ENCODE results near the gene CASKIN1. TPM values are rescaled to one million over a fixed set of nuclear protein-coding genes. Genes with fewer than 3 reads are reported as not detected.
"Not testable (repeated sequence)": the region's sequence is repeated elsewhere in the genome, so short reads cannot be mapped to it uniquely, and the experiment has no call there.

Gene CASKIN1
- total RNA-seq, 2 donors from 2014 or later: 0.78 to 6.6 TPM

GRCh38 chr16:2208308-2208707 is 11.9 kb upstream of the CASKIN1 start:
- Mint-ChIP-seq H3K27ac (no peak overlapping the region), H3K4me3 (no peak overlapping the region), H3K9me3 (no peaks in the 10 kb centered on the region), H3K4me1 (peaks cover 17% of the 10 kb centered on the region), H3K27me3 (no peaks in the 10 kb centered on the region), H3K36me3 (ENCODE audit: low read depth) (peaks cover 39% of the 10 kb centered on the region)
- ATAC-seq (replicated peaks): no peak

DNA sequence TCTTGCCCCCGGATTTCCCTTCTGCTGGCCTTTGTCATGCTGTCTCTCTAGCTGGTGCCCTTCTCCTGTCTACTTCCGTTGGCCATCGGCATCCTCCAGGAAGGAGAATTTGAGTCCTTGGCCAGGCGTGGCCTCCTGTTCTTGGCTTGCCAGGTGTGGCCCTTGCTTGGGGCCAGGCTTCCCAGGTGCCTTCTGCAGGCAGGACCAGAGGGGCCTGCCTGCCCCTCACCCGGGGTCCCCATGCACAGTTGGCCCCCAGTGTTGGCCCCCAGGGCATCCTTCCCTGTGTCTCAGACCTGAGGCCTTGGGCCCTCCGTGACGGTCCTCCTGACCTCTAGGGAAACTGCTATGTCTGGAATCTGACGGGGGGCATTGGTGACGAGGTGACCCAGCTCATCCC is 11.5 kb upstream of the CASKIN1 start:
- Mint-ChIP-seq H3K4me1 (peaks cover 17% of the 10 kb centered on the region), H3K27me3 (no peaks in the 10 kb centered on the region), H3K27ac (no peak overlapping the region), H3K4me3 (peak overlapping the region; percentile 80), H3K9me3 (no peaks in the 10 kb centered on the region), H3K36me3 (ENCODE audit: low read depth) (peaks cover 35% of the 10 kb centered on the region)
- ATAC-seq (replicated peaks): no peak

GRCh38 chr16:2206780-2207433 is 10.5 kb upstream of the CASKIN1 start:
- no peak for ATAC-seq (replicated peaks)
- H3K27ac Mint-ChIP-seq: no peak overlapping the region
- H3K36me3 Mint-ChIP-seq (ENCODE audit: low read depth): peaks cover 29% of the 10 kb centered on the region
- H3K9me3 Mint-ChIP-seq: no peaks in the 10 kb centered on the region
- peaks cover 14% of the 10 kb centered on the region for H3K4me1 Mint-ChIP-seq
- H3K27me3 Mint-ChIP-seq: no peaks in the 10 kb centered on the region
- H3K4me3 Mint-ChIP-seq: peak overlapping the region; percentile 80

- Mint-ChIP-seq H3K27me3 (no peaks in the 10 kb centered on the region), H3K4me1 (peaks cover 11% of the 10 kb centered on the region), H3K9me3 (no peaks in the 10 kb centered on the region), H3K27ac (peak overlapping the region; percentile 22), H3K4me3 (peak overlapping the region; percentile 80), H3K36me3 (ENCODE audit: low read depth) (peaks cover 24% of the 10 kb centered on the region)
- no peak for ATAC-seq (replicated peaks)
Observed at GRCh38 chr16:2206420-2206779, 10.0 kb upstream of the CASKIN1 start.

DNA sequence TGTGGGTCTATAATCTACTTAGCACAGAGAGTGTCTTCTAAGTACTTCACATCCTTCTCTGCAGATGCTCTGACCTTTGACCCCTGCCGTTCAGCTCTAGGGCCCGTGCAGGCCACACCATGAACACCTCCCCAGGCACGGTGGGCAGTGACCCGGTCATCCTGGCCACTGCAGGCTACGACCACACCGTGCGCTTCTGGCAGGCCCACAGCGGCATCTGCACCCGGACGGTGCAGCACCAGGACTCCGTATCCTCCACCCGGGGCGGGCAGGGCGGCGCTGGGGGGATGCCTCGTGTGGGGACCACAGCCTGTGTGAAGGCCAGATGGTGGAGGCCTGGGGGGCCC is 9.5 kb upstream of the CASKIN1 start:
- H3K36me3 Mint-ChIP-seq (ENCODE audit: low read depth): peaks cover 23% of the 10 kb centered on the region
- ATAC-seq (replicated peaks): no peak

DNA sequence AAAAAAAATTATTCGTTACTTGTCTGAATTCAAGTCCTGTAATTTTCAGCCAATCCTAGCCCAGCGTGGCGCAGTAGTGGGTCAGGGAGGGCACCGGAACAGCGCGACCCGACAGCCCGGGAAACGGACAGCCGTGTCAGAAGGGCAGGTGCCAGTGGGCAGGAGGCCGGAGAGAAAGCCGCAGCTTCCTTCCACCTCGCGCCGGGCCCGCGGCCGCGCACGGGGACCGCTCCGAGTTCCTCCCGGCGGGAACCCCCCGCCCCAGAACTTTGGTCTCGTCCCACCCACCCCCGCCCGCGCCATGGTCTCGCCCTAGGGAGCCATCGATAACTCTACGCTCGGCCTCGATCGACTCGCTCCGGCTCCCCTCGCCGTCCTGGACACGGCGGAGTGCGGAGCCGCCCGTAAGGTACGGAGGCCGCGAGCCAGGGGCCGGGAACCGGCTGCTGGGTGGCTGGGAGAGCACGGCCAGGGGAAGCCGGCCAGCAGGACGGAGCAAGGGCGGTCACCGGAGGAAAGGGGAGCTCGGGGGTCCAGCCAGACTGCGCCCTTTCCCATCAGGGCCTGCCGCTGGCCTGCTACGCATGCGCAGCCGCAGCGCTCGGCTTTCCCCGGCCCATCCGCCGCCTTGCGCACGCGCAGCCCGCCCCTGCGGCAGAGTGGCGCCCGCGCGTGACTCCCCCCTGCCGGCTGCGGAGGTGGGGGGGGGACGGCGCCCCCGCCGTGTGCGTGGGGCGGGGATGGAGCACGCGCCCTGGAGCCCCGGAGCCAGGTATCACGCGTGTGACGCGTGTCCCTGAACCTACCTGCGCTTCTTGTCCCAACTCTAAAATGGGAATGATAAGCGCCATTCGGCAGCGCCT is 8.9 kb upstream of the CASKIN1 start, which contains the start of gene MLST8:
MLST8 (plus strand) TSS at position 351 of the 863 bp plus-strand sequence. CDS start 632 bp downstream, outside the sequence.
- peak within 1 kb of the TSS; percentile 85 for H3K27ac Mint-ChIP-seq
- no peaks in the 10 kb centered on the region for H3K27me3 Mint-ChIP-seq
- H3K4me3 Mint-ChIP-seq: peak within 1 kb of the TSS; percentile 80
- peaks cover 23% of the 10 kb centered on the region for H3K36me3 Mint-ChIP-seq (ENCODE audit: low read depth)
- peak; percentile 83 for ATAC-seq (replicated peaks)
- no peaks in the 10 kb centered on the region for H3K9me3 Mint-ChIP-seq
- H3K4me1 Mint-ChIP-seq: peaks cover 11% of the 10 kb centered on the region

More for the DNA sequence above, 9.5 kb upstream of the CASKIN1 start:
- Mint-ChIP-seq H3K4me1 (peaks cover 11% of the 10 kb centered on the region), H3K27ac (peak overlapping the region; percentile 22), H3K9me3 (no peaks in the 10 kb centered on the region), H3K27me3 (no peaks in the 10 kb centered on the region), H3K4me3 (peak overlapping the region; percentile 80)

DNA sequence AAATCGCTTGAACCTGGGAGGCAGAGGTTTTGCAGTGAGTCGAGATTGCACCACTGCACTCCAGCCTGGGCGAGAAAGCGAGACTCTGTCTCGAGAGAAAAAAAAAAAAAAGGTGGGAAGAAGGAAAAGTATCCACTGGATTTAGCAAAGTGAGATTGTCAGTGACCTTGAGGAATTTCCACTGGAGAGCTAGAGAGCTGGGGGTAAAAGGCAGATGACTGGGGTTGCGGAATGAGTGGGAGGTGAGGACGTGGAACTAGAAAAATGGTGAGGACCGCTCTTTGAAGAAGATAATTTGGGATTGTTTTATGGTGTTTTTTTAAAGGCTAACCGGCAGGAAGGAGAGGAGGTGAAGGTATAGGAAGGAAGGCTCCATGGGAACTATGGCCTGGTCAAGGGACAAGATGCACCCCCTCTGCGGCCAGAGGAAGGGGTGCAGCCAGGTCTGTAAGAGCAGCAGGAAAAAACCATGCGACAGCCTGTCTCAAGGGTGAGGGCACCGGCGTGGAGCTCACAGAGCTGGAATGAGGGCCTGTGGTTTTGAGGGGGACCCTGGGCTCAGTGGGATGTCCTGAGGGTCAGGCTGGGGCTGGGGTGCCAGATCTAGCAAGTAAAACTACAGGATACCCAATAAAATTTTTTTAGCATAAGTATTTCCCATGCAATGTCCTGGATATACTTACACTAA is 8.2 kb upstream of the CASKIN1 start:
- Mint-ChIP-seq H3K9me3 (no peaks in the 10 kb centered on the region), H3K4me3 (peak overlapping the region; percentile 80), H3K36me3 (ENCODE audit: low read depth) (peaks cover 23% of the 10 kb centered on the region), H3K27ac (peak overlapping the region; percentile 85), H3K4me1 (peaks cover 11% of the 10 kb centered on the region), H3K27me3 (no peaks in the 10 kb centered on the region)
- ATAC-seq (replicated peaks): peak; percentile 0

- Mint-ChIP-seq H3K36me3 (ENCODE audit: low read depth) (peaks cover 20% of the 10 kb centered on the region), H3K4me1 (peaks cover 11% of the 10 kb centered on the region), H3K4me3 (peak overlapping the region; percentile 80)
- ATAC-seq (replicated peaks); H3K27ac Mint-ChIP-seq; H3K9me3 Mint-ChIP-seq; H3K27me3 Mint-ChIP-seq: not testable (repeated sequence)
Observed at GRCh38 chr16:2203119-2203688, 6.8 kb upstream of the CASKIN1 start.

DNA sequence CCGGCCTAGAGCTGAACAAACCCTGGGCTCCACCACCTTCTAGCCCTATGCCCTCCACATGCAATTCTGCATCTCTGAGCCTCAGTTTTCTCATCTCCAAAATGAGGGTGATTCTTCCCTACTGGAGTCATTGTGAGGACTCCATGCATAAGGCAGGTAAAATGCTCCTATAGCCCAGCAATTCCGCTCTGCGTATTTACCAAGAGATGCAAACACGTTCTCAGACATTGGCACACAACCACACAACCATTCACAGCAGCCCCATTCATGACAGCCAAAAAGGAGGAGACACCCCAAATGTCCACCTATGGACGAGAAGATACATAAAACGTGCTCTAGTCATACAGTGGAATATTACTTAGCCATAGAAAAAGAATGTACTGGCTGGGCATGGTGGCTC is 3.9 kb upstream of the CASKIN1 start:
- Mint-ChIP-seq H3K4me1 (peaks cover 6% of the 10 kb centered on the region), H3K27me3 (peaks cover 11% of the 10 kb centered on the region), H3K4me3 (no peak overlapping the region), H3K36me3 (ENCODE audit: low read depth) (no peaks in the 10 kb centered on the region), H3K9me3 (no peaks in the 10 kb centered on the region), H3K27ac (no peak overlapping the region)
- ATAC-seq (replicated peaks): no peak

GRCh38 chr16:2199621-2200139 is 3.3 kb upstream of the CASKIN1 start:
- Mint-ChIP-seq H3K4me1 (peaks cover 4% of the 10 kb centered on the region), H3K36me3 (ENCODE audit: low read depth) (no peaks in the 10 kb centered on the region), H3K27me3 (peaks cover 15% of the 10 kb centered on the region), H3K4me3 (no peak overlapping the region), H3K27ac (no peak overlapping the region), H3K9me3 (no peaks in the 10 kb centered on the region)
- no peak for ATAC-seq (replicated peaks)

DNA sequence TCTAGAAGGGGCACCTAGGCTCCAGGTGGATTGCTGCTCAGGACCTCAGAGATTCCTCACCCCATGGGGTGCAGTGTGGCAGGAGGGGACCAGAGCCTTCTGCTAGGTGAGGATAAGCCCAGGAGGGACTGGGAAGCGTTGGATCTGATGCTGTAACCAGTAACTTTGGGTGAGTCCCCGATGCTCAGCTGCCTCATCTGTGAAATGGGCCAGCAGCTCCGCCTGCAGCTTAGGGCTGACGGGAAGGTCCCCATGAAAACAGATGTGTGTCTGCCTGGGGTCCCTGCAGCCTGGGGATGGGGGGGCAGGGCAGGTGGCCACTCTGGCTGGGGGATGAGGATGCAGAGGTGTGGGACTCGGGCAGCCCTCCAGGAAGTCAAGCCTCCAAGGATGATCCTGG is 2.7 kb upstream of the CASKIN1 start:
- Mint-ChIP-seq H3K27me3 (peaks cover 15% of the 10 kb centered on the region), H3K4me1 (no peaks in the 10 kb centered on the region), H3K4me3 (no peak overlapping the region), H3K36me3 (ENCODE audit: low read depth) (no peaks in the 10 kb centered on the region), H3K27ac (no peak overlapping the region), H3K9me3 (no peaks in the 10 kb centered on the region)
- ATAC-seq (replicated peaks): no peak

GRCh38 chr16:2198283-2198682 is 1.9 kb upstream of the CASKIN1 start:
- no peak for ATAC-seq (replicated peaks)
- no peaks in the 10 kb centered on the region for H3K36me3 Mint-ChIP-seq (ENCODE audit: low read depth)
- H3K27ac Mint-ChIP-seq: no peak overlapping the region
- H3K9me3 Mint-ChIP-seq: no peaks in the 10 kb centered on the region
- H3K4me3 Mint-ChIP-seq: peak overlapping the region; percentile 47
- no peaks in the 10 kb centered on the region for H3K4me1 Mint-ChIP-seq
- H3K27me3 Mint-ChIP-seq: peaks cover 15% of the 10 kb centered on the region

- H3K4me1 Mint-ChIP-seq: no peaks in the 10 kb centered on the region
- no peaks in the 10 kb centered on the region for H3K36me3 Mint-ChIP-seq (ENCODE audit: low read depth)
- ATAC-seq (replicated peaks): no peak
- peaks cover 15% of the 10 kb centered on the region for H3K27me3 Mint-ChIP-seq
- H3K27ac Mint-ChIP-seq: no peak overlapping the region
- H3K4me3 Mint-ChIP-seq: peak overlapping the region; percentile 47
- H3K9me3 Mint-ChIP-seq: no peaks in the 10 kb centered on the region
Observed at GRCh38 chr16:2197765-2198164, 1.4 kb upstream of the CASKIN1 start.

DNA sequence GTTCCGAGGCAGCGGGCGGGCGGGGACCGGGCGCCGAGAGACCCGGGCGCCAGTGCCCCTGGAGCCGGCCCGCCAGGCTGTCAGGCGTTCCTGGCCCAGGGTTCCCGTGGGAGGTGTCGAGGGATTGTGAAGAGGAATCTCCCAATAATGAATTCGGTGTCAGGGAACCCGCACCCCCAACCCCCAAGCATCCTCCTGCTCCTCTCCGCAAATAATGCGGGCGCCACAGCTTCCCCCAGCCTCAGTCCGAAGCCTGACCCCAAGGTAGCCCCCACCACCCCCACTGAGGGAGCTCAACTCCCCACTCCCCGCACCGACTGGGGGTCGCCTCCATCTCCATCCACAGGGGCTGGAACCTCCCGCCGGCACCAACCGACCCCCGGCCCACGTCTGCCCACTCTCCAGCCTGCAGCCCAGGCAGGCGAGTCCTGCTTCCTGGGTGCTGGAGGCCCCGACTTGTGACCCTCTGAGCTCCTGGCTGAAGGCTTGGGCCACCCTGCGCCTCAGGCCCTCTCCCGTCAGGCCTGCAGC is 641 bp upstream of the CASKIN1 start:
- H3K4me1 Mint-ChIP-seq: no peaks in the 10 kb centered on the region
- H3K27me3 Mint-ChIP-seq: peaks cover 15% of the 10 kb centered on the region
- ATAC-seq (replicated peaks): no peak
- no peaks in the 10 kb centered on the region for H3K36me3 Mint-ChIP-seq (ENCODE audit: low read depth)
- H3K4me3 Mint-ChIP-seq: peak overlapping the region; percentile 47
- no peak overlapping the region for H3K27ac Mint-ChIP-seq
- no peaks in the 10 kb centered on the region for H3K9me3 Mint-ChIP-seq
